ENCODE results near the gene KRT40.

Gene KRT40

GRCh38 chr17:40984226-40984625 lies at the start of gene KRT40:
Gene KRT40, minus strand, starts transcription at chr17:40984326. Its CDS starts 53 bp downstream, at chr17:40984273.
- H3K27ac ChIP-seq, result no peak within 1 kb of the TSS
- intact Hi-C loops (cut with DNase I; ENCODE audit: low total_unique reads), result no loop called here
- peaks cover 0 to 7% (median 5%) of the 10 kb centered on the region in 4 donors for H3K4me1 ChIP-seq
- no peak for DNase-seq
- no peaks in the 10 kb centered on the region for H3K27me3 ChIP-seq
- H3K4me3 ChIP-seq, result no peak within 1 kb of the TSS
- no peaks in the 10 kb centered on the region for H3K9me3 ChIP-seq
- H3K36me3 ChIP-seq, result no peaks in the 10 kb centered on the region
- no peak for TF ChIP-seq CTCF (IDR thresholded peaks at IDR 0.05)

- H3K27me3 ChIP-seq, result peaks cover 0 to 9% of the 10 kb centered on the region in 2 donors
- H3K27ac ChIP-seq, result no peak within 1 kb of the TSS
- no peak for TF ChIP-seq CTCF (IDR thresholded peaks at IDR 0.05)
- no peak within 1 kb of the TSS for H3K4me3 ChIP-seq
- intact Hi-C loops (cut with DNase I; ENCODE audit: low total_unique reads), result no loop called here
- no peaks in the 10 kb centered on the region for H3K36me3 ChIP-seq
- no peaks in the 10 kb centered on the region for H3K4me1 ChIP-seq
- DNase-seq, result no peak
- H3K9me3 ChIP-seq, result no peaks in the 10 kb centered on the region
Measured at GRCh38 chr17:41029633-41030245, 45.6 kb upstream of the KRT40 start, which contains the start of gene KRTAP1-4. Gene KRTAP1-4, minus strand, starts transcription at chr17:41030195. Its CDS starts 117 bp downstream, at chr17:41030078.

GRCh38 chr17:41026715-41027471 lies 42.8 kb upstream of the KRT40 start, which contains the start of gene KRTAP1-5:
Gene KRTAP1-5, minus strand, starts transcription at chr17:41027208. Its CDS starts 53 bp downstream, at chr17:41027155.
- Histone ChIP-seq H3K9me3 (no peaks in the 10 kb centered on the region), H3K4me3 (no peak within 1 kb of the TSS), H3K36me3 (no peaks in the 10 kb centered on the region), H3K27me3 (peaks cover 0 to 9% of the 10 kb centered on the region in 2 donors), H3K4me1 (no peaks in the 10 kb centered on the region), H3K27ac (no peak within 1 kb of the TSS)
- DNase-seq, result no peak
- TF ChIP-seq CTCF (IDR thresholded peaks at IDR 0.05), result no peak
- intact Hi-C loops (cut with DNase I; ENCODE audit: low total_unique reads), result no loop called here

- Histone ChIP-seq H3K9me3 (no peaks in the 10 kb centered on the region), H3K27me3 (peaks cover 0 to 2% of the 10 kb centered on the region in 2 donors), H3K27ac (no peak overlapping the region), H3K36me3 (no peaks in the 10 kb centered on the region), H3K4me1 (no peaks in the 10 kb centered on the region), H3K4me3 (no peak overlapping the region)
- TF ChIP-seq CTCF (IDR thresholded peaks at IDR 0.05), result no peak
- intact Hi-C loops (cut with DNase I; ENCODE audit: low total_unique reads), result no loop called here
- no peak for DNase-seq
Measured at GRCh38 chr17:41024697-41025096, 40.6 kb upstream of the KRT40 start.

- no peaks in the 10 kb centered on the region for H3K36me3 ChIP-seq
- H3K4me1 ChIP-seq, result no peaks in the 10 kb centered on the region
- no peaks in the 10 kb centered on the region for H3K9me3 ChIP-seq
- no peaks in the 10 kb centered on the region for H3K27me3 ChIP-seq
- no peak overlapping the region for H3K4me3 ChIP-seq
- no peak overlapping the region for H3K27ac ChIP-seq
- no peak for TF ChIP-seq CTCF (IDR thresholded peaks at IDR 0.05)
- DNase-seq, result no peak
- intact Hi-C loops (cut with DNase I; ENCODE audit: low total_unique reads), result no loop called here
Measured at GRCh38 chr17:41020336-41020735, 36.2 kb upstream of the KRT40 start.

Data from tibial artery (tissue), 4 donors.